ENCODE results near the gene LYPD6. TPM values are rescaled to one million over a fixed set of nuclear protein-coding genes. Genes with fewer than 3 reads are reported as not detected.

The LYPD6 gene
- total and polyA plus RNA-seq, 2 donors, result 2.4 to 16.9 TPM

DNA sequence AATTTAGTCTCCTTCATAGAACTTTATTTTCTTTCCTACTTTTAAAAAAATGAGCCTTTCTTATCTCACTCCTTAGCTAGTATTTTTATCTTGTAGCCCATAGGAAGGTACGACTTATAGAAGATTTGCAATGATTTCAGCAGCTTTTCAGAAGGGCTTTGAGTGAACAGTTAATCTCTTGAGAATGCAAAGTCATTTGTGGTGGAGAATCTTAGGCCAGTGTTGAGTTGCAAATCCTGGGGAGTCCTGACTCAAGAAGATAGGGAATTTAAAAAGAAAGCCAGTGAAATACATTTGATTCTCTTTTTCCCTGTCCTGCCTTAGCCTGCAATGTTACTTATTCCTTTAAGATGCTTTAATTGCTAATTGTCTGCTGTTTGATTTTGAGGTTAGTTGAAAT is 33.6 kb downstream of the LYPD6 start:
- no peak overlapping the region for H3K4me3 ChIP-seq (ENCODE audit: low read depth, low read length)
- WGBS, result 40% methylated on average over 1 of the region's 1 CpG
- no peaks in the 10 kb centered on the region for H3K4me1 ChIP-seq (ENCODE audit: insufficient read depth)
- H3K27ac ChIP-seq (ENCODE audit: low read depth), result no peak overlapping the region
- no peak for DNase-seq (ENCODE audit: extremely low spot score)
- no peaks in the 10 kb centered on the region for H3K36me3 ChIP-seq (ENCODE audit: insufficient read depth)

DNA sequence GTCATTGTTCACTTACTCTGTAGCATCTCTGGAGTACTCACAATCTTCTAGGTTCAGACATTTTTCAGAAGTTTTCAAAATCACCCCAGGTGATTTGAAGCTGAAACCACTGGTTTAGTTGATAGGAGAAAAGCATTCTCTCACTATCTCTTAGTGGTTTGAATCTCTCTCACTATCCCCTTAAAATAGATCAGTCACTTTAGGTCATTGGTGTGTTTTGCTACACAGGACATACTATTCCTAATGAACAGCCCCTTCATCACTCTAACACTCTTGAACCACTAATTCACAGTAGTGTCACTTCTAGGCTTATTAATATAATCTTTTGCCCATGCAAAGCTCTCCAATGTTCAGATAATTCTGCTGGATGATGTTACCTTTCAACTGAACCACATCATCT is 34.5 kb downstream of the LYPD6 start:
- Histone ChIP-seq H3K4me1 (ENCODE audit: insufficient read depth) (no peaks in the 10 kb centered on the region), H3K4me3 (ENCODE audit: low read depth, low read length) (no peak overlapping the region), H3K36me3 (ENCODE audit: insufficient read depth) (no peaks in the 10 kb centered on the region), H3K27ac (ENCODE audit: low read depth) (no peak overlapping the region)
- DNase-seq (ENCODE audit: extremely low spot score), result no peak

DNA sequence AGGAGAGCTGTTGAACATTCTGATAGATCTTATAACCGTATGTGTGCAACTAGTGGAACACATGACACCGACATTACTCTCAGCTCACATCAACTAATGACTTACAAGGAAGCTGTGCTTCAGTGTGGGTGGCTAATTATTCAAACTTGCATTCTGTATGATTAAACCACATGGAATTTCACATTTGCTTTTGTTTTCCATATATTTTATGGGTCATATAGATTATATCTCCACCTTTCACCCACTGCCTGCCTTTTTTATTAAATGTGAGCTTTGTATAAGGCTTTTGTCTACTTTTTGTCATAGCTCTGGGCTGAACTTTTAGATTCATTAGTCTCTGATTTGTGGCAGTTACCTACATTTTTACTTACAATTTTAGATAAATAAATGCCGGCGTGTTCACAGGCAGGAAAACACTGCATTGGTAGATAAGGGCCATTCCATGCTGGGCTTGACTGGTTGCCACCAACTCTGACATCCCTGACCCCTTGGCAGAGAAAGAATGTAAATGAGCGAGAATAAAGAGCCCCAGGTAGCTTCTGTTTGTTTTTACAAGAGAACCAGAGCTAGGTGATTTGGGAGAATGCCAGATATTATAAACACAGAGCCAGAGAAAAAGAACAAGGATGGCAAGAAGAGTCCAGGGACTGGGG is 35.7 kb downstream of the LYPD6 start:
- peak; percentile 13 for DNase-seq (ENCODE audit: extremely low spot score)
- Histone ChIP-seq H3K4me3 (ENCODE audit: low read depth, low read length) (no peak overlapping the region), H3K27ac (ENCODE audit: low read depth) (no peak overlapping the region), H3K4me1 (ENCODE audit: insufficient read depth) (no peaks in the 10 kb centered on the region), H3K36me3 (ENCODE audit: insufficient read depth) (no peaks in the 10 kb centered on the region)
- WGBS, result 69% methylated on average over 5 of the region's 5 CpGs

DNA sequence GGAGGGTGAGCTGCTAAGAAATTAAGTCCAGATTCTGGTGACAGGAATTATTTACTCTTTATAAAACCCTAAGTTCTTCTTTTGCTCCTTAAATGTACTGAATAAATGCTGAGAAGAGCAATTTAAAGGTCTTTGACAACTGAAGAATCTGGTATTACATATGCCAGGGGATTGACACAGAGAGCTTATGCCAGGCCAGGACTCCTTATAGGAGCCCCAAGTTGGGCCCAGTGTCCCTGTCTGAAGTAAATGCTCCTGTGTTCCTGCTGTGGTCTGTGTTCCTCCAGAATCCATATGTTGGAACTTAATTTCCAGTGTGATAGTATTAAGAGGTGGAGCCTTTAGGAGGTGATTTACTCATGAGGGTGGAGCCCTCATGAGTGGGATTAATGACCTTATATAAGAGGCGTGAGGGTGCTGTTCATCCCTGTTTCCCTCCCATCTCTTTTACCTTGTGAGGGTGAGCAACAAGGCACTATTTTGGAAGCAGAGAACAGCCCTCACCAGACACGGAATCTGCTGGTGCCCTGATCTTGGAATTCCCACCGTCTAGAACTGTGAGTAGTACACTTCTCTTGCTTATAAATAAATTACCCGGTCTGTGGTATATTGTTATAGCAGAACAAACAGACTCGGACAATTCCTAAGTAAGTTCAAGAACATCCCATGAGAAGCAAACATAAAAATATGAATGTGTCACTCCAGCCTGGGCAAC is 39.8 kb downstream of the LYPD6 start:
- DNase-seq (ENCODE audit: extremely low spot score), result no peak
- WGBS, result 94% methylated on average over 5 of the region's 5 CpGs

DNA sequence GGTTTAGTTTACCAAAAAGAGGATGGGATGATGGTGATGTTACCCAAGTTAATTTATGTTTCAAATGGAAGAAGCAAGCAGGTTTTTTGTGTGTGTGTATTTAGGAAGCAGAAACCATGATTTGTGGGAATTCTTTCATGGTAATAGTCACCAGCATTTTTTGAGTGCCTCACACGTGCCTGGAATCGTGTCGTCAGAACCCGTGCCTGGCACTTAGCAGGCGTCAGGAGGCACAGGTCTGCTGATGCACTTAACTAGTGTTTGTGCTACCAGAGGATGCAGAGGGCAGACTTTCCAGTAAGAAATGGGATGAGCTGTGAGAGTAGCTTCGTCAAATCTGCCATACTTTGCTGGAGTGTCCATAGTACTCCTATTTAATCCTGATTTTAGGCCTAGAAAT is 41.1 kb downstream of the LYPD6 start:
- no peak for DNase-seq (ENCODE audit: extremely low spot score)
- Histone ChIP-seq H3K36me3 (ENCODE audit: insufficient read depth) (no peaks in the 10 kb centered on the region), H3K4me1 (ENCODE audit: insufficient read depth) (no peaks in the 10 kb centered on the region), H3K4me3 (ENCODE audit: low read depth, low read length) (no peak overlapping the region), H3K27ac (ENCODE audit: low read depth) (no peak overlapping the region)
- 95% methylated on average over 6 of the region's 6 CpGs for WGBS

More for the DNA sequence above, 39.8 kb downstream of the LYPD6 start:
- Histone ChIP-seq H3K36me3 (ENCODE audit: insufficient read depth) (no peaks in the 10 kb centered on the region), H3K27ac (ENCODE audit: low read depth) (no peak overlapping the region), H3K4me3 (ENCODE audit: low read depth, low read length) (no peak overlapping the region), H3K4me1 (ENCODE audit: insufficient read depth) (no peaks in the 10 kb centered on the region)

DNA sequence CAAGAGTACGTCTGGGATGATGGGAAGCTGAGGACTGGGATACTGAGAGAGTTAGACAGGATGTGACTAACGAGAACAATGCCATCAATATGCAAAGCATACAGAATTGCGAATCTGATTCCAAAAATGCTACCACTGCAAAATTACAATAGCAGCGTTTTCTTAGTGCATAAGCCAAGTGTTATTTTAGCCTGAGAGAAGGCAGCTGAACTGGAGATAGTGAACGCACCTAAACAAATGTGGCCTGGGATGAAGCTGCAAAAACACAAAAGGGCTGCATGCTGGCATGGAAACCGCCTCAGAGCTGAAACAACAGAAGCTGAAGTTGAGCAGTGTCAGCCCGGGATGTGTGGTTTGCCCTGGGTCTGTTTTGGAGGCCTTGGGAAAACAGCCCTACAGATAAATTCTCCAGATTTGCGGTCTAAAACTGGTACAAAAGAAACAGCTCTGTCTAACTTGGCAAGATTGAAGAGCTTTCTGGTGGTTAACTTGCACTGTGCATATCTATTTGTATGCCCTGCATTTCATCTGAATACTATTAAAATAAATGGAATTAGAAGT is 45.5 kb downstream of the LYPD6 start:
- Histone ChIP-seq H3K4me3 (ENCODE audit: low read depth, low read length) (no peak overlapping the region), H3K27ac (ENCODE audit: low read depth) (no peak overlapping the region), H3K36me3 (ENCODE audit: insufficient read depth) (no peaks in the 10 kb centered on the region), H3K4me1 (ENCODE audit: insufficient read depth) (no peaks in the 10 kb centered on the region)
- no peak for DNase-seq (ENCODE audit: extremely low spot score)
- 53% methylated on average over 8 of the region's 8 CpGs for WGBS

DNA sequence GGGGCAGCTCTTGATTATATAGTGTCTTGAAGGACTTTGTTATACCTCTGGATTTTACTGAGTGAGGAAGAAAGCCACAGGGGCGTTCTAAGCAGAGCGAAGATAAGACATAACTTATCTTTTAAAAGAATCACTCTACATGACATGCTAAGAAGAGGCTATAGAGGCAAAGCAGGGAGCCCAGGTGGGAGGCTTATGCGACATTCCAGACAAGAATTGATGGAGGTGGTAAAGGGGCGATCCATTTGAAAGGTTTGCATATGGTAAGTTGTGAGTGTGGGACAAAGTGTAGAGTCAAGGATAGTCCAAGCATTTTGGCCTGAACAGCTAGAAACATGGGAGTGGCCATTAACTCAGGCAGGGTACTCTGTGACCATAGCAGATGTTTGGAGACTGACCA is 49.8 kb downstream of the LYPD6 start:
- H3K4me3 ChIP-seq (ENCODE audit: low read depth, low read length), result no peak overlapping the region
- 95% methylated on average over 4 of the region's 4 CpGs for WGBS
- H3K36me3 ChIP-seq (ENCODE audit: insufficient read depth), result no peaks in the 10 kb centered on the region

DNA sequence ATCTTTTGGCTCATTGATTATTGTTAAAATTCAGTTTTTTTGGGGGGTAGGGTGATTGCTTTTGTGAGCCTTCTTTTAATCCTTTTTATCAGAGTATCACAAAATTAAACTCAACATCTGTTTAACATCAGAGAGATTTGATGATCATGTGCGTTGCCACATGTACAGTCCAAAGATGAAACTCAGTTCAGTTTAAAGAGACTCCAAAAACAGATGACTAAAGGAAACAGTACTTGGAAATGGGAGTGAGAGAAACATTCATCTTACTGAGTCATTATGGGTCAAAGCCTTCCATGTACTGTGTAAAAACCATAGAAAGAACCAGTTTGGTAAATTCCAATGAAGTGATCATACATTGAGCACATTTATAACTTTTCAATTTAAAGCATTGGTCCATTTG is 53.0 kb downstream of the LYPD6 start:
- Histone ChIP-seq H3K4me3 (ENCODE audit: low read depth, low read length) (no peak overlapping the region), H3K4me1 (ENCODE audit: insufficient read depth) (no peaks in the 10 kb centered on the region), H3K27ac (ENCODE audit: low read depth) (no peak overlapping the region), H3K36me3 (ENCODE audit: insufficient read depth) (no peaks in the 10 kb centered on the region)
- WGBS, result 54% methylated on average over 1 of the region's 1 CpG
- no peak for DNase-seq (ENCODE audit: extremely low spot score)

More for the DNA sequence above, 49.8 kb downstream of the LYPD6 start:
- Histone ChIP-seq H3K27ac (ENCODE audit: low read depth) (no peak overlapping the region), H3K4me1 (ENCODE audit: insufficient read depth) (no peaks in the 10 kb centered on the region)
- no peak for DNase-seq (ENCODE audit: extremely low spot score)

DNA sequence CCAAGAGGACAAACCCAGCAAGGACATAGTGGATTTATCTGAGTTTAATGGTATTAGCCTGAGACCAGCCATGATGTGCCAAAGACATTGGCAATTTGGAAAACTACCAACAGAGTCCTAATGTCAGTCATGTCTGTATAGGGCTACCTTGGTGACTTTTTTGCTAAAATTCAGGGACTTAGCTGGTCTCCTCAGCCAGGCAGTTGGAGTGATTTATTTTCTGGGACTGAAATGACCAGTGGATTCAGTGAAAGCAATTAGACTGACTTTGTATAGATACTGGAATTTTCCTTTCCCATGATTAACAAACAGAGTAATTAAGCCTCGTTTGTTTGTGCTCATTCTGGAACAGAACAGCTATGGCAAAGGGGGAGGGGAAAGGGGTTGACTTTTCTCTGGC is 55.0 kb downstream of the LYPD6 start:
- whole genome bisulfite sequencing, result 62% methylated on average over 1 of the region's 1 CpG
- H3K27ac ChIP-seq (ENCODE audit: low read depth), result no peak overlapping the region

DNA sequence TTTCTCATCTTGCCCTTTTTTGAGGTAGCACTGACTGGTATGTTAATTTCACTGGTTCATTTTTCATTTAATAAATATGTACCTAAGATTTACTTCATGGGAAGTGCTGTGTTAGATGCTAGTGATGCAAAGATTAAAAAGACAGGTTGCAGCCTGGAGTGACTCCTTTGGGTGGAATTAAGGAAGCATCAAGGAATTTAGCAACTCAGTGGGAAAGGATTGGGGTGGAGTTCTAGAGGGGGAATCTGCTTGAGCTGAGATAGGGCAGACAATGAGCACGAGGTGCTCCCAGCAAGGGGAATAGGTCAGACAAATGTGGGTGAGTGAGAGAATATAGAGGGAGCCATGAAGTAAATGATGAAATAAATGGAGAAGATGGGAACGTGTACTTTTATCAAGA is 57.0 kb downstream of the LYPD6 start:
- H3K4me3 ChIP-seq (ENCODE audit: low read depth, low read length), result no peak overlapping the region
- H3K36me3 ChIP-seq (ENCODE audit: insufficient read depth), result no peaks in the 10 kb centered on the region
- WGBS, result 88% methylated on average over 2 of the region's 2 CpGs
- peaks cover 1% of the 10 kb centered on the region for H3K4me1 ChIP-seq (ENCODE audit: insufficient read depth)
- no peak for DNase-seq (ENCODE audit: extremely low spot score)
- H3K27ac ChIP-seq (ENCODE audit: low read depth), result no peak overlapping the region

More for the DNA sequence above, 55.0 kb downstream of the LYPD6 start:
- no peaks in the 10 kb centered on the region for H3K4me1 ChIP-seq (ENCODE audit: insufficient read depth)
- H3K4me3 ChIP-seq (ENCODE audit: low read depth, low read length), result no peak overlapping the region
- DNase-seq (ENCODE audit: extremely low spot score), result no peak
- no peaks in the 10 kb centered on the region for H3K36me3 ChIP-seq (ENCODE audit: insufficient read depth)

DNA sequence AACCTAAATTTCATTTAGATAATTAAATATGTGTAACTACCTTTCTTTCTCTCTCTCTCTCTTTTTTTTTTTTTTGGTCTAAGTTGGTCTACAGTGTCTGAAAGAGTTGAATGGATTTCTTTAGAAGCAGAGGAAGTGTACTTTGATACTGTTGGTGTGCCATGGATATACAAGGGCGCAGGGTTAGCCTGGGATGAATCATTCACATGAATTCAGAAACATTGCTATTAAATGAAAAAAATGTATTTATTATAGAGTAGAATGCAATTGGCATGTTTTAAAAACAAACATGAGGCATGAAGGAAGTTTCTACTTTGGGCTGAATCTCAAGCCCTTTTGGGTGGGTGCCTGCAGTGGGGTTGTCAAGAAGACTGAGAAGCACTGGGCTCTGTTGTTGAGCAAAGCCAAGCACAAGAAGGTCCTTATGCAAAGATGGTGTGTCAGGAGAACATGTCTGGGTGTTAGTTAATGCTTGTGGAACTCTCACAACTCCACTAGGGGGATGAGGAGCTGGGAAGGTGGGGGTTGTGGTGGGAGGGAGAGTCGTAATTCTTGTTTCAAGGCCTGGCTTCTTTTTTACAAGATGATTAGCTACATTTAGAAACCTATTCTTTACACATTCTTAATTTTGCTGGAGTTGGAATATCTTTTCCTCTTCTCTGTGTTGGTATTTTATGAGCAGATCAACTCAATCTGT is 57.9 kb downstream of the LYPD6 start:
- H3K4me3 ChIP-seq (ENCODE audit: low read depth, low read length), result no peak overlapping the region
- WGBS, result 80% methylated on average over 2 of the region's 2 CpGs
- H3K36me3 ChIP-seq (ENCODE audit: insufficient read depth), result no peaks in the 10 kb centered on the region
- H3K4me1 ChIP-seq (ENCODE audit: insufficient read depth), result peaks cover 1% of the 10 kb centered on the region
- H3K27ac ChIP-seq (ENCODE audit: low read depth), result no peak overlapping the region
- DNase-seq (ENCODE audit: extremely low spot score), result no peak

DNA sequence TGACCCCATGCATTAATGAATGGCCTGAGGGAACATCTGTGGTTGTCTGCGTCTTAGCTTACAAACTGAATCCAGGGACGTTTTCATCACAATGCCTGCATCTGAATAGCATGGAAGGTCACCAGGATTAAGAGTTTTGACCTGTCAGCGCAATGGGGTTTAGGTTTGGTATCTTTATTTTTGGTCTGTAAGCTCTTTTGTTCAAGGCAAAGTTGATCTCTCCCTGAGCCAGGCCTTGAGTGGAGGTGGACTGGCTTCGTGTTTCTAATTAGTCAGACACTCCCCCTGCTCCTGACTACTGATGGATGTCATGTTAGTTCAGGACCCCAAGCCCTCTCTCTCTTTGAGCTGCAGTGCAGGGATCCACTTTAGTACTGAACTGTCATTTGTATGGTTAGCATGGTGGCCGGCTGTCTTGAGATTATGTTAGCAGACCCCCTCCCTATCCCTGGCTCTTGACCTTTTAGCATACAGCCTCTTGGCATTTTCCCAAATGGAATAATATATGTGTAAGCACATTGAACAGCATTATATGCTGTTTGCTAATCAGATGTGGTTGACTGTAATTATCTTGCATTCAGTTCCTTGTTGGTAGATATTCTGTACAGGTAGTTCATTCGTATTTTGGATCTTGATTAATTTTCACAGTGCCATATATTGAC is 59.2 kb downstream of the LYPD6 start:
- H3K4me3 ChIP-seq (ENCODE audit: low read depth, low read length), result no peak overlapping the region
- no peaks in the 10 kb centered on the region for H3K36me3 ChIP-seq (ENCODE audit: insufficient read depth)
- no peak for DNase-seq (ENCODE audit: extremely low spot score)
- H3K4me1 ChIP-seq (ENCODE audit: insufficient read depth), result peaks cover 1% of the 10 kb centered on the region
- WGBS, result 78% methylated on average over 6 of the region's 6 CpGs
- no peak overlapping the region for H3K27ac ChIP-seq (ENCODE audit: low read depth)

DNA sequence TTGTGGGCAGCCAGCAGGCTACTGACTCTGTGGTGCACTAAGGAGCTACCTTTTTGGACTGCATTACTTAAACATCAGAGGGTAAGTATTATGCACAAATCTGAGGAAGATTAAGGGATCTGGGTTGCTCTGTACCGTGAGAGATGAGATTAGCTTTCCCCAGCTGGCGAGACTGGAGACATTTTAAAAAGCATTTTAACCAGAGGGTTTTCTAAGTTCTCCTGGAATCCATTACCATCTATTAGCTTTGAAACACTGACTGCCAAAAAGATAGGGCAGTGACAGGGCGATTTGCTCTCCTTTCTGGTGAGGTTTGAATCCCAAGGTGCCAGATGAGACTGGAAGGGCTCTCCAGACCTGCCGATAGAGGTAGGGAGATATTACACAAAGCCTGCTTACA is 63.2 kb downstream of the LYPD6 start:
- WGBS, result 69% methylated on average over 4 of the region's 4 CpGs
- peaks cover 1% of the 10 kb centered on the region for H3K4me1 ChIP-seq (ENCODE audit: insufficient read depth)
- H3K27ac ChIP-seq (ENCODE audit: low read depth), result no peak overlapping the region
- DNase-seq (ENCODE audit: extremely low spot score), result no peak
- H3K4me3 ChIP-seq (ENCODE audit: low read depth, low read length), result no peak overlapping the region
- H3K36me3 ChIP-seq (ENCODE audit: insufficient read depth), result no peaks in the 10 kb centered on the region
